HG03135 (cell line): ENCODE measurements around the gene CLK2.
A peak's percentile ranks its signal among the peaks of the same experiment; 100 is the strongest.

Experiments
- ATAC-seq: cut with Tn5 transposase; IDR thresholded peaks from one replicate; pipeline ENCODE4 v1.9.1; 2021; ENCODE audit warnings: mild to moderate bottlenecking, moderate library complexity; ENCODE audit not compliant: unreplicated experiment

Gene CLK2

GRCh38 chr1:155273343-155274245 lies at the start of gene CLK2:
Gene CLK2 (minus strand): TSS chr1:155273504. CDS start chr1:155270977, 2,527 bp downstream.
- peak; percentile 79 for ATAC-seq

DNA sequence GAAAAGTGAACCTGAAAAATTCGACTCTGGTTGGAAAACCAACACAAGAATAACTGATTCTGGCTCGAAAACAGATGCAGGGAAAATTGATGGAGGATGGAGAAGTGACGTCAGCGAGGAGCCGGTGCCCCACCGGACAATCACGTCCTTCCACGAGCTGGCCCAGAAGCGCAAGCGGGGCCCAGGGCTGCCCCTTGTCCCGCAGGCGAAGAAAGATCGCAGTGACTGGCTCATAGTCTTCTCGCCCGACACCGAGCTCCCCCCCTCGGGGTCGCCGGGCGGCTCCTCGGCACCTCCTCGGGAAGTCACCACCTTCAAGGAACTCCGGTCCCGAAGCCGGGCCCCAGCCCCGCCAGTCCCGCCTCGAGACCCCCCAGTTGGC lies 49.3 kb upstream of the CLK2 start:
- ATAC-seq: no peak

- no peak for ATAC-seq
Measured at GRCh38 chr1:155321639-155322503, 48.6 kb upstream of the CLK2 start.

GRCh38 chr1:155320661-155321617 lies 47.6 kb upstream of the CLK2 start, which contains the start of gene RUSC1:
Gene RUSC1 (plus strand): TSS chr1:155320894. CDS start chr1:155321774, 880 bp downstream.
- peak; percentile 27 for ATAC-seq

GRCh38 chr1:155320252-155320651 lies 46.9 kb upstream of the CLK2 start:
- ATAC-seq: no peak

- no peak for ATAC-seq
Measured at GRCh38 chr1:155319536-155319935, 46.2 kb upstream of the CLK2 start.

- ATAC-seq: no peak
Measured at GRCh38 chr1:155318082-155318481, 44.8 kb upstream of the CLK2 start.

DNA sequence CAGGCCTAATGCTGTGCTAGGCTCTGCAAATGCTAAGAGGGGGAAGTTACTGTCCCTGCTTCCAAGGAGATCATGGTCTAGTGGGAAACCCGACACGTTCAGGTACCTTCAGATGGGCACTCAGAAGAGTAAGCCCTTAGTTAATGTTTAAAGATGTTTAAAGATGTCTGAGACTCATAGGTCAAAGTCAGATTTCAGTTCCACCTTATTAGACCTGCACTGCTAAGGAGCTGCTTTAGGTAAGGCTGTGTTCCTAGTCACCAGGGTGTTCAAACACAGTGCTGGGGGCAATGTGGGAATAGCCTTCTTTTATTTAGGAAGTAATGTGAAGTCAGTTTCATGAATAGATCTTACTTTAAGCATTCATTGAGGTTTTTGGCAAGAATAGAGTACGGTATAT lies 43.6 kb upstream of the CLK2 start:
- ATAC-seq: no peak

DNA sequence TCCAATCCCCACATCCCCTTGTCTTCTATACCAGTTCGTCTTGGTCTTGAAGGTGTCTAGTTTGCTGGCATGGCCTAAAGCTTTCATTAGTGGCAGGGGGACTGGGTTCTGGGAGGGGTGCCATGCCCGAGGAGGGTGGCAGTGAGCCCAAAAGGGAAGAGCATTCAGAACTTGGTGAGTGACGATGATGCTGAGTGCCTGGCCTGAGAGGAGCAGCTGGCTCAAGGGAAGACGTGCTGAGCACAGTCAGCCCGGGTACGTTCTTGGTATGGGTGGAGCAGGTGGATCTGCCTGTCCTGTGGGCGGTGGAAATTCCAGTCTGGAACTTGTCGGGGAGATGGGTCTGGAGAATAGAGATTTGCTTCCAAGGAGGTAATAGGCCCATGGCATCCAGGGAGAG lies 40.0 kb upstream of the CLK2 start:
- no peak for ATAC-seq

- no peak for ATAC-seq
Measured at GRCh38 chr1:155309423-155310021, 36.2 kb upstream of the CLK2 start.

DNA sequence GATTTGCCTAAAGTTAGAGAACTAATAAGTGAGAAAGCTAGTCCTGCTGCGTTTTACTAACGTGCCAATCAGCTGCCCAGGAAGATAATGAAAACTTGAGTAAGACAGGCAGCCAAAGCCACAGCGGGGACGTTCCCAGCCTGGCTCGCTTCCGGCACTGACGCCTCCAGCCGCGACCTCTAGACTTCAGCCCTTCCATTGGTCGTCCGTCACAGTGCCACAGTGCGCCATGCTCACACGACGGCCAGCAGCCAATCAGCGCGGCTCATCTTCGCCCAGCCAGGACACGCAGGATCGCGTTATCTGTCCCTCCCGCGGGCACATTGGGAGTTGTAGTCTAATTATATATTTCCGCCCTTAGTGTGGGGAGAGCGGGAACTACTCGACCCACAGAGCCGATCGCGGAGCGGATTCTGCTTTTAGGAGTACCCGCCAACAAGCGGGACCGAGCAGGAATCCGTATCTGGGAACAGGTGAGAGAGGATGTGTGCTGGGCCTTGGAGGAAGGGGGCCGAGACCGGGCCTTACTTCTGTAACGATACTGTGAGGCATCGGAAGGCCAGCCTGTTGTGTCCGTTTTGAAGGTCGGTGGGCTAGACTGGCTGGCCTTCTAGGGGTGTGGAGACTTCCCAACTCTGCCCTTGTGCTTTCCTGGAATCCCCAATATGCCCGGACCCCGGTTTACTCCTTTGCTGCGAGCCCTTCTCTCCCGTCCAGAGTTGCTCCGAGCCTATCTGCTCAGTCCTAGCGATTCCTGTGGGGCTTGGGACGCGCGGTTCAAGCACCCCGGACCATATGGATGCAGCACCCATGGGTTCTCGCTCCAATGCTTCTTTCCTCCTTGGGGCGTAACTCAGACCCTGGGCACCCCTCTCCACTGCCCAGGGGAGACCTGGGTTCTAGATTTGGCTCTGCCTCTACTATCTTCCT lies 35.5 kb upstream of the CLK2 start, which contains the start of gene FDPS:
Gene FDPS (plus strand): TSS at position 374 of the 930 bp plus-strand sequence. CDS start 924 bp downstream, outside the sequence.
- ATAC-seq: peak; percentile 92

- ATAC-seq: no peak
Measured at GRCh38 chr1:155307247-155307740, 34.0 kb upstream of the CLK2 start.

GRCh38 chr1:155305881-155306391 lies 32.6 kb upstream of the CLK2 start:
- no peak for ATAC-seq

DNA sequence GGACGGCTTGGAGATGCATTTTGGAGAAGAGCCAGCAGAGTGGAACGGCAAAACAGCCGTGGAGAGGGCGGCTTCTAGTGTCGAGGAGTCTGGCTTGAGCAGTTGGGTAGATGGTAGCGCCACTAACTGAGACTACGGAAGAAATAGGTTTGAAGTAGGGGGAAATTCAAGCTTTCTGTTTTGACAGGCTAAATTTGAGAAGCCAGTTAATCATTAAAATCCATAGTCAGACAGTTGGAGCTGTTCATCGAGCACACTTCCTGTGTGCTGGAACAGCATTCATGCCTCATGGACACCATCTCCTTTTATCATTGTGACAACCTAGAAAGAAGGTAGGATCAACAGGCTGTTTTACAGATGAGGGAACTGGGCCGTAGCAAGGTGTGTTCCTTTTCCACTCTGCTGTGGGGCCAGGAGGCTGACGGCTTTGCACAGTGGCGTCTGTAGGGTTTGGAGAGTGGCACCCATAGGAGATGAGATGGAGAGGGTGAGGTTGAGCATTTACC lies 31.3 kb upstream of the CLK2 start:
- no peak for ATAC-seq

DNA sequence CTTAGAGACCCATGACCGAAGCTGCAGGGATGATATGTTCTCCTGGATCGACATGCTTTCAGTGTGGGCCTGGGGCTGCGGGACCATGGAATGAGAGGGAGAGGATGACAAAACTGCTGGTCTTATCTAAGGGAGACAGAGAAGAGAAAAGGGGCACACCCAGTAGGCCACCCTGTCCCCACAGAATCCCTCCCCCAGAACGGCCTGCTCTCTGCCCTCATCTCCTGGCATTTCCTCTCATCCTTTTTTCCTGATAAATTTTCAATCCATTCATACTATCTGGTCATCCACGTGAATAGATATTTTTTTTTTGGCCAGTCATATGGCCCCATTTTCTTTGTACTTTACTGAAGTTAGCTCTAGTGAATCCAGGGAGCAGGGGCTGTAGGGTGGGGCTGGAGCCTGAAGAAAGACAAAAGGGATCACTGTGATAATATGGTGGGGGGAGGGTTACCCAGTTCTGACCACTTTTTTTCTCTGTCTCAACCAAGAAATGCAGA lies 28.1 kb upstream of the CLK2 start, which contains the start of gene PKLR:
Gene PKLR (minus strand): TSS at position 97 of the 500 bp plus-strand sequence. CDS start 43 bp downstream, at position 54.
- ATAC-seq: no peak

- ATAC-seq: no peak
Measured at GRCh38 chr1:155300553-155301329, 27.4 kb upstream of the CLK2 start.

DNA sequence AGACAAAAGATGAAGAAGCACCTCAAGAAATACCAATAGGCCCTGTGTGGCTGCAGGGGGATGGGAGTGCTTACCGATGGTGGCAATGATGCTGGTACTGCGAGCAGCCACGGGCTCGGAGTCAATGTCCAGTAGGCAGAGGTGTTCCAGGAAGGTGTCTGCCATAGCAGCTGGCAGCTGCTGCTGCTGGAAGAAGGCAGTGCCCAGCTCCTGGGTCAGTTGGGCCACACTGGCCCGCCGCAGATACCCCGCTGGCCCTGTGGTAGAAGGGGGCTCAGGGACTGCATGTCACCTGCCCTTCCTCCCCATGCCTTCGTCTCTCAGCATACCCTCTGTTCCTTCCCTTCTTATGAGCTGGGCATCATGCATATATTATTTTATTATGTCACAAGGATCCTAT lies 26.7 kb upstream of the CLK2 start:
- no peak for ATAC-seq
